Karpas-422 (cell line): ENCODE measurements around the gene TRAPPC3L. TPM values are rescaled to one million over a fixed set of nuclear protein-coding genes. Genes with fewer than 3 reads are reported as not detected.

Experiments
- DNase-seq: peaks from one replicate; pipeline ENCODE4 v3.0.0-alpha.2; 2015
- H2AFZ ChIP-seq: fragments of 200-600 bp; sonication (generic); 2 replicates; pipeline ENCODE4 v1.6.1; 2014; ENCODE audit warnings: antibody characterized with exemption, low read length, mixed read lengths
- H3K27ac ChIP-seq: fragments of 200-600 bp; sonication (generic); 2 replicates; pipeline ENCODE4 v1.5.1; 2014; ENCODE audit warnings: mild to moderate bottlenecking, low read length, moderate library complexity
- H3K27me3 ChIP-seq: fragments of 200-600 bp; sonication (generic); 2 replicates; pipeline ENCODE4 v1.6.1; 2014; ENCODE audit warnings: low read length, mixed read lengths
- H3K36me3 ChIP-seq: fragments of 200-600 bp; sonication (generic); 2 replicates; pipeline ENCODE4 v1.6.1; 2014; ENCODE audit warnings: low read length, mixed read lengths; ENCODE audit not compliant: insufficient read depth
- H3K4me1 ChIP-seq: fragments of 200-600 bp; sonication (generic); 2 replicates; pipeline ENCODE4 v1.6.1; 2014; ENCODE audit warnings: mild to moderate bottlenecking, low read length, mixed read lengths
- H3K4me2 ChIP-seq: fragments of 200-600 bp; sonication (generic); 2 replicates; pipeline ENCODE4 v1.6.1; 2014; ENCODE audit warnings: low read length, low read depth, mild to moderate bottlenecking; ENCODE audit not compliant: poor library complexity, severe bottlenecking
- H3K4me3 ChIP-seq: fragments of 200-600 bp; sonication (generic); 2 replicates; pipeline ENCODE4 v1.5.1; 2014; ENCODE audit warnings: mild to moderate bottlenecking, antibody characterized with exemption, low read length, mixed read lengths
- H3K79me2 ChIP-seq: fragments of 200-600 bp; sonication (generic); 2 replicates; pipeline ENCODE4 v1.6.1; 2014; ENCODE audit warnings: mild to moderate bottlenecking, low read length, mixed read lengths
- H3K9ac ChIP-seq: fragments of 200-600 bp; sonication (generic); 2 replicates; pipeline ENCODE4 v1.6.0; 2014; ENCODE audit warnings: low read length
- H3K9me2 ChIP-seq: fragments of 200-600 bp; sonication (generic), shearing (Covaris generic); replicated peaks from 2 replicates; pipeline ENCODE4 v1.6.0; 2014; ENCODE audit warnings: mild to moderate bottlenecking, low read length, moderate library complexity; ENCODE audit not compliant: insufficient read depth
- H3K9me3 ChIP-seq: fragments of 300-700, 200-600 bp; sonication (generic); 2 replicates; pipeline ENCODE4 v1.6.1; 2014; ENCODE audit warnings: low read length, mixed read lengths
- H4K20me1 ChIP-seq: fragments of 200-600 bp; sonication (generic); 2 replicates; pipeline ENCODE4 v1.6.1; 2014; ENCODE audit warnings: mild to moderate bottlenecking, antibody characterized with exemption, low read length, low read depth; ENCODE audit not compliant: insufficient read depth
- total RNA-seq: library from RNA; depleted of rRNA; stranded (reverse); fragments of >200 nt; shearing (Covaris generic); gene quantifications from 2 replicates; pipeline ENCODE4 v1.2.3, GENCODE V29; 2014; ENCODE audit warnings: low replicate concordance

TRAPPC3L gene
- total RNA-seq, 1 experiment from 2014 or later, result not detected

GRCh38 chr6:116515141-116515540 lies 30.3 kb downstream of the TRAPPC3L start:
- Histone ChIP-seq H3K79me2 (no peaks in the 10 kb centered on the region), H3K4me1 (no peaks in the 10 kb centered on the region), H4K20me1 (no peaks in the 10 kb centered on the region), H3K4me3 (no peak overlapping the region), H3K9ac (no peak overlapping the region), H3K4me2 (no peak overlapping the region), H3K36me3 (no peaks in the 10 kb centered on the region), H3K27me3 (no peaks in the 10 kb centered on the region), H3K9me3 (no peaks in the 10 kb centered on the region), H2AFZ (no peak overlapping the region), H3K9me2 (no peaks in the 10 kb centered on the region), H3K27ac (no peak overlapping the region)
- no peak for DNase-seq

GRCh38 chr6:116514111-116514510 lies 31.4 kb downstream of the TRAPPC3L start:
- Histone ChIP-seq H3K9me2 (no peaks in the 10 kb centered on the region), H3K4me3 (no peak overlapping the region), H2AFZ (no peak overlapping the region), H3K4me1 (no peaks in the 10 kb centered on the region), H3K79me2 (no peaks in the 10 kb centered on the region), H4K20me1 (no peaks in the 10 kb centered on the region), H3K27ac (no peak overlapping the region), H3K4me2 (no peak overlapping the region), H3K9me3 (no peaks in the 10 kb centered on the region), H3K27me3 (no peaks in the 10 kb centered on the region), H3K9ac (no peak overlapping the region), H3K36me3 (no peaks in the 10 kb centered on the region)
- DNase-seq, result no peak

- Histone ChIP-seq H3K27me3 (no peaks in the 10 kb centered on the region), H3K4me2 (no peak overlapping the region), H3K4me1 (no peaks in the 10 kb centered on the region), H3K36me3 (no peaks in the 10 kb centered on the region), H3K4me3 (no peak overlapping the region), H2AFZ (no peak overlapping the region), H3K9ac (no peak overlapping the region), H3K27ac (no peak overlapping the region), H3K9me3 (no peaks in the 10 kb centered on the region), H3K79me2 (no peaks in the 10 kb centered on the region), H4K20me1 (no peaks in the 10 kb centered on the region), H3K9me2 (no peaks in the 10 kb centered on the region)
- no peak for DNase-seq
Observed at GRCh38 chr6:116513224-116513875, 32.1 kb downstream of the TRAPPC3L start.

DNA sequence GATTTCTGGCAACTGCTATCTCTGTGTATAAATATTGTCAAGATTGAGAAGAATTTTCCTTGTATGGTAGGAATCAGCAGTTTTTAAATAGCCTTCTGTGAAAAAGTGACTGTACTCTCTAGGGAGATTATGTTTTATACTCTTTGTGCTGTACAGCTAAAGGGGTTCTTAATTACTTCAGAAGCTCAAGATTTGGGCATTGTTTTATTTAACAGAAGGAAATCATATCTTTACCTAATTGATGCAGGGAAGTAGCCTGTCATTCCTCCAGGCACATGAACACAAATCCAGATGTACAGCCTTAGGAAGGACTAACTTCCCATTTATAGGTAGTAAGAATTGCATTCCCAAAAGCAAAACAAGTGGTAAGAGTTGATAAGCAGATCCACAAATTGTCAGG lies 32.8 kb downstream of the TRAPPC3L start:
- Histone ChIP-seq H3K4me2 (no peak overlapping the region), H3K4me3 (no peak overlapping the region)

GRCh38 chr6:116512111-116512559 lies 33.3 kb downstream of the TRAPPC3L start:
- DNase-seq, result no peak
- H3K27me3 ChIP-seq, result no peaks in the 10 kb centered on the region

More for the DNA sequence above, 32.8 kb downstream of the TRAPPC3L start:
- H3K27me3 ChIP-seq, result no peaks in the 10 kb centered on the region
- H3K9ac ChIP-seq, result no peak overlapping the region
- H3K79me2 ChIP-seq, result no peaks in the 10 kb centered on the region
- no peaks in the 10 kb centered on the region for H3K9me2 ChIP-seq
- H3K4me1 ChIP-seq, result no peaks in the 10 kb centered on the region
- H3K36me3 ChIP-seq, result no peaks in the 10 kb centered on the region
- no peak for DNase-seq
- H4K20me1 ChIP-seq, result no peaks in the 10 kb centered on the region
- no peaks in the 10 kb centered on the region for H3K9me3 ChIP-seq
- H3K27ac ChIP-seq, result no peak overlapping the region
- no peak overlapping the region for H2AFZ ChIP-seq

DNA sequence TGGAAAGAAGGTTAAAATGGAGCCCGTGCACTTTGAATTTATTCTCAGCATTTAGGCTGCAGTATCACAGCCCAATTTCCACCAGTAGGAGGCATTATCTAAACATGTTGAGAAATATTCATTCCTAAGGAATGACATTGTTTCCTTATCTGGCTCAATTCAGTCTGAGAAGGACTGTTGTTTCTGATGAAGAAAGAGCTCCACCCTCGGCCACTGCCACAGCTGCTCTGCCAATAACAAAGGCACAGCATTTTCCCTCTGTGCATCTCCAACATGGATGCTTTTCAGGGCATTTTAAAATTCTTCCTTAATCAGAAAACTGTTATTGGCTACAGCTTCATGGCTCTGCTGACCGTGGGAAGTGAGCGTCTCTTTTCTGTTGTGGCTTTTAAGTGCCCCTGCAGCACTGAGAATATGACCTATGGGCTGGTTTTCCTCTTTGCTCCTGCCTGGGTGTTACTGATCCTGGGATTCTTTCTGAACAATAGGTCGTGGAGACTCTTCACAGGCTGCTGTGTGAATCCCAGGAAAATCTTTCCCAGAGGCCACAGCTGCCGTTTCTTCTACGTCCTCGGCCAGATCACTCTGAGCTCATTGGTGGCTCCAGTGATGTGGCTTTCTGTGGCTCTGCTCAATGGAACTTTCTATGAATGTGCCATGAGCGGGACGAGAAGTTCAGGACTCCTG lies 33.9 kb downstream of the TRAPPC3L start, which contains the start of gene CALHM5:
Gene CALHM5, plus strand, starts transcription at position 216 of the 687 bp plus-strand sequence. Its CDS starts 58 bp downstream, at position 274.
- DNase-seq, result no peak
- peak within 1 kb of the TSS; percentile 20; the same call in 1 of the 2 replicates for H2AFZ ChIP-seq
- no peaks in the 10 kb centered on the region for H3K27me3 ChIP-seq
- no peak within 1 kb of the TSS for H3K27ac ChIP-seq
- H3K4me1 ChIP-seq, result no peaks in the 10 kb centered on the region
- no peaks in the 10 kb centered on the region for H4K20me1 ChIP-seq
- no peak within 1 kb of the TSS for H3K4me3 ChIP-seq
- no peak within 1 kb of the TSS for H3K9ac ChIP-seq
- H3K36me3 ChIP-seq, result no peaks in the 10 kb centered on the region
- no peaks in the 10 kb centered on the region for H3K79me2 ChIP-seq
- H3K9me3 ChIP-seq, result no peaks in the 10 kb centered on the region
- H3K4me2 ChIP-seq, result no peak within 1 kb of the TSS
- H3K9me2 ChIP-seq, result no peaks in the 10 kb centered on the region

More at GRCh38 chr6:116512111-116512559, 33.3 kb downstream of the TRAPPC3L start:
- no peak overlapping the region for H3K27ac ChIP-seq
- peak overlapping the region; percentile 20; the same call in 1 of the 2 replicates for H2AFZ ChIP-seq
- H4K20me1 ChIP-seq, result no peaks in the 10 kb centered on the region
- H3K4me2 ChIP-seq, result no peak overlapping the region
- H3K4me1 ChIP-seq, result no peaks in the 10 kb centered on the region
- no peak overlapping the region for H3K9ac ChIP-seq
- H3K79me2 ChIP-seq, result no peaks in the 10 kb centered on the region
- H3K36me3 ChIP-seq, result no peaks in the 10 kb centered on the region
- no peaks in the 10 kb centered on the region for H3K9me3 ChIP-seq
- H3K4me3 ChIP-seq, result no peak overlapping the region
- no peaks in the 10 kb centered on the region for H3K9me2 ChIP-seq

DNA sequence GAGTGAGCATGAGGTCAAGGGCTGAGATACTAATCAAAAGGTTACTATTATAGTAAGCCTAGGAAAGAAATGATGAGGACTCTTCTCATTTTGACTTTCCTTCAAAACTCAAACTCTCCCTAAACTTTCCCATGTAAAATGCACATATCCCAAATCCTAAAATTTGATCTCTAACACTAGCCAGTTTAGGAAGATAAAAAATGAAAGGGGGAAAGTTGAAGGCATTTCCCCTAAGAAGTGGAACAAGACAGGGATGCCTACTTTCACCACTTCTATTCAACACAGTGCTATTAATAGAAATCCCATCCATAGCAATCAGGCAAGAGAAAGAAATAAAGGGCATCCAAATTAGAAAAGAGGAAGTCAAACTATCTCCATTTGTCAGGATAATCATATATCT lies 37.0 kb downstream of the TRAPPC3L start:
- Histone ChIP-seq H3K4me1 (no peaks in the 10 kb centered on the region), H3K9ac (no peak overlapping the region), H3K9me3 (no peaks in the 10 kb centered on the region), H3K27ac (no peak overlapping the region), H3K36me3 (no peaks in the 10 kb centered on the region), H3K27me3 (no peaks in the 10 kb centered on the region), H4K20me1 (no peaks in the 10 kb centered on the region), H3K4me3 (no peak overlapping the region), H3K9me2 (no peaks in the 10 kb centered on the region), H3K4me2 (no peak overlapping the region), H3K79me2 (no peaks in the 10 kb centered on the region), H2AFZ (no peak overlapping the region)
- DNase-seq, result no peak

- Histone ChIP-seq H3K36me3 (no peaks in the 10 kb centered on the region), H3K27ac (no peak overlapping the region), H3K9me3 (no peaks in the 10 kb centered on the region), H3K9me2 (no peaks in the 10 kb centered on the region), H2AFZ (no peak overlapping the region), H4K20me1 (no peaks in the 10 kb centered on the region), H3K27me3 (no peaks in the 10 kb centered on the region), H3K9ac (no peak overlapping the region), H3K4me2 (no peak overlapping the region), H3K79me2 (no peaks in the 10 kb centered on the region), H3K4me3 (no peak overlapping the region), H3K4me1 (no peaks in the 10 kb centered on the region)
- no peak for DNase-seq
Observed at GRCh38 chr6:116507324-116507723, 38.2 kb downstream of the TRAPPC3L start.
